ENCODE results near the gene ZNF672.

- no peak for TF ChIP-seq CTCF (IDR thresholded peaks at IDR 0.05)
- no peak for TF ChIP-seq EP300 (IDR thresholded peaks at IDR 0.05)
- TF ChIP-seq POLR2AphosphoS5 (IDR thresholded peaks at IDR 0.05), result no peak
Measured at GRCh38 chr1:248849152-248849551, 11.1 kb downstream of the ZNF672 start.
